SK-N-SH (cell line): ENCODE results near the gene XPOT. TPM values are rescaled to one million over a fixed set of nuclear protein-coding genes. Genes with fewer than 3 reads are reported as not detected.

Experiments
- CTCF ChIA-PET: fragments of 300-600, 350-600 bp; formaldehyde crosslinking; extraction: SDS; loops from one replicate; lab custom pipeline; 2021; lab: Yijun Ruan, JAX
- POLR2A ChIA-PET: fragments of 350-600 bp; sonication (Branson Sonifier 250); formaldehyde crosslinking; extraction: SDS; loops from one replicate; lab custom pipeline; 2020; ENCODE audit warnings: antibody characterized with exemption, inconsistent platforms; lab: Yijun Ruan, JAX
- DNase-seq: peaks from one replicate; pipeline ENCODE4 v3.0.0; 2012
- H2AFZ ChIP-seq: fragments of 200-600 bp; sonication (generic); 2 replicates; pipeline ENCODE4 v1.8.1; 2016; ENCODE audit warnings: antibody characterized with exemption, mild to moderate bottlenecking, low read depth
- H3F3A ChIP-seq: fragments of 200-600 bp; sonication (generic); replicated peaks from 2 replicates; pipeline ENCODE3; 2016; ENCODE audit warnings: antibody characterized with exemption, mild to moderate bottlenecking; ENCODE audit not compliant: insufficient read depth
- H3K27ac ChIP-seq, 2 experiments: fragments of 200-500 bp in 1 of 2; fragments of 200-600 bp in 1 of 2; sonication (Bioruptor generic) in 1 of 2; sonication (generic), shearing (Covaris generic) in 1 of 2; 2 replicates each; pipeline versions ENCODE4 v1.5.1 to v1.6.1; 2014 to 2016; ENCODE audit warnings: low read depth in 2 of 2, inconsistent platforms in 1 of 2, low read length in 1 of 2, mild to moderate bottlenecking in 1 of 2, mixed read lengths in 1 of 2
- H3K27me3 ChIP-seq: fragments of 200-600 bp; sonication (generic), shearing (Covaris generic); 2 replicates; pipeline ENCODE4 v1.6.1; 2016; ENCODE audit warnings: mixed run types; ENCODE audit not compliant: insufficient read depth
- H3K36me3 ChIP-seq, 2 experiments: fragments of 200-500 bp in 1 of 2; fragments of 200-600 bp in 1 of 2; sonication (Bioruptor generic) in 1 of 2; sonication (generic) in 1 of 2; replicated peaks in 1 of 2; 2 replicates each; pipeline versions ENCODE3 to v1.5.1; 2014 to 2016; ENCODE audit warnings: low read length in 1 of 2, mild to moderate bottlenecking in 1 of 2; ENCODE audit not compliant: insufficient read depth in 2 of 2, control insufficient read depth in 1 of 2
- H3K4me1 ChIP-seq, 2 experiments: fragments of 200-500 bp in 1 of 2; fragments of 200-600 bp in 1 of 2; sonication (Bioruptor generic) in 1 of 2; sonication (generic), shearing (Covaris generic) in 1 of 2; 2 replicates each; pipeline versions ENCODE4 v1.5.1 to v1.6.1; 2014 to 2016; ENCODE audit warnings: low read depth in 1 of 2, low read length in 1 of 2, mixed run types in 1 of 2; ENCODE audit not compliant: insufficient read depth in 2 of 2, control insufficient read depth in 1 of 2
- H3K4me2 ChIP-seq: fragments of 200-600 bp; sonication (generic), shearing (Covaris generic); 2 replicates; pipeline ENCODE4 v1.6.1; 2017; ENCODE audit warnings: mixed run types
- H3K4me3 ChIP-seq, 2 experiments: fragments of 200-500 bp in 1 of 2; fragments of 200-600 bp in 1 of 2; sonication (Bioruptor generic) in 1 of 2; sonication (generic), shearing (Covaris generic) in 1 of 2; 2 replicates each; pipeline versions ENCODE4 v1.5.1 to v1.8.1; 2014 to 2016; ENCODE audit warnings: low read depth in 2 of 2, inconsistent platforms in 1 of 2, low read length in 1 of 2, mild to moderate bottlenecking in 1 of 2, mixed read lengths in 1 of 2, moderate library complexity in 1 of 2
- H3K79me2 ChIP-seq: fragments of 200-600 bp; sonication (generic); 2 replicates; pipeline ENCODE4 v1.8.1; 2017; ENCODE audit warnings: mild to moderate bottlenecking; ENCODE audit not compliant: insufficient read depth
- H3K9ac ChIP-seq: fragments of 200-600 bp; sonication (generic); 2 replicates; pipeline ENCODE4 v1.6.1; 2017; ENCODE audit warnings: mixed run types
- H3K9me2 ChIP-seq: fragments of 200-600 bp; sonication (generic); 2 replicates; pipeline ENCODE4 v1.6.1; 2017; ENCODE audit warnings: mixed run types
- H3K9me3 ChIP-seq: fragments of 200-600 bp; sonication (generic); 2 replicates; pipeline ENCODE4 v1.6.1; 2017; ENCODE audit warnings: mixed run types, mild to moderate bottlenecking, moderate library complexity
- H4K20me1 ChIP-seq: fragments of 200-600 bp; sonication (generic); 2 replicates; pipeline ENCODE4 v1.6.1; 2017; ENCODE audit warnings: mild to moderate bottlenecking, mixed run types; ENCODE audit not compliant: insufficient read depth
- CHD2 ChIP-seq: fragments of 150-350 bp; IDR thresholded peaks from 2 replicates; pipeline ENCODE4 v1.6.1; 2018; ENCODE audit warnings: low read length; ENCODE audit not compliant: partially characterized antibody
- ELF1 ChIP-seq: IDR thresholded peaks from 2 replicates; pipeline ENCODE4 v1.4.0; 2012
- EP300 ChIP-seq, 2 experiments: IDR thresholded peaks; 2 replicates each; pipeline versions ENCODE4 v1.4.0 to v1.6.1; 2012; ENCODE audit warnings: borderline replicate concordance in 1 of 2, low read depth in 1 of 2, low read length in 1 of 2
- EZH2phosphoT487 ChIP-seq: fragments of 200-600 bp; sonication (generic); IDR thresholded peaks from 2 replicates; pipeline ENCODE4 v1.6.1; 2017; ENCODE audit warnings: low read depth, mixed run types, mild to moderate bottlenecking, antibody characterized with exemption, moderate library complexity, borderline replicate concordance
- FOSL2 ChIP-seq: IDR thresholded peaks from 2 replicates; pipeline ENCODE4 v1.4.0; 2012; ENCODE audit warnings: low read depth, mild to moderate bottlenecking, moderate library complexity, borderline replicate concordance
- FOXJ3 ChIP-seq: sonication (generic); formaldehyde crosslinking; IDR thresholded peaks from 2 replicates; pipeline ENCODE4 v1.5.1; 2020; ENCODE audit warnings: mild to moderate bottlenecking, missing genetic modification reagents
- GABPA ChIP-seq: IDR thresholded peaks from 2 replicates; pipeline ENCODE4 v1.4.0; 2012; ENCODE audit warnings: low read depth, mild to moderate bottlenecking
- MEF2A ChIP-seq: IDR thresholded peaks from 2 replicates; pipeline ENCODE4 v1.4.0; 2012; ENCODE audit warnings: low read depth, borderline replicate concordance
- NFIC ChIP-seq: IDR thresholded peaks from 2 replicates; pipeline ENCODE4 v1.4.0; 2012; ENCODE audit warnings: borderline replicate concordance
- POLR2AphosphoS5 ChIP-seq: IDR thresholded peaks from 2 replicates; pipeline ENCODE4 v1.6.1; 2012; ENCODE audit warnings: low read depth, low read length
- RAD21 ChIP-seq: IDR thresholded peaks from 2 replicates; pipeline ENCODE4 v1.6.1; 2012; ENCODE audit warnings: mild to moderate bottlenecking, low read length
- RFX5 ChIP-seq: IDR thresholded peaks from 2 replicates; pipeline ENCODE4 v1.6.1; 2012; ENCODE audit warnings: mild to moderate bottlenecking, improper control_type of control experiment, low read length
- RXRA ChIP-seq: IDR thresholded peaks from 2 replicates; pipeline ENCODE4 v1.4.0; 2012; ENCODE audit warnings: low read depth, mild to moderate bottlenecking, borderline replicate concordance
- TCF12 ChIP-seq: IDR thresholded peaks from 2 replicates; pipeline ENCODE4 v1.4.0; 2012
- WGBS: methylation state at CpG from one replicate; pipeline ENCODE4 v1.1.6; 2017; ENCODE audit warnings: low lambda C conversion rate; 5-methylcytosine and 5-hydroxymethylcytosine counted together
- polyA plus RNA-seq, 3 experiments: library from polyadenylated mRNA; depleted of rRNA; stranded (reverse); fragments of >200 nt; gene quantifications; 2 replicates each; pipeline ENCODE4 v1.2.3, GENCODE V29; 2012
- TF ChIP-seq, protein P1 (sequence below): fragments of 150-350 bp; IDR thresholded peaks from 2 replicates; pipeline ENCODE4 v1.6.1; 2017; ENCODE audit warnings: antibody characterized with exemption, low read length, low read depth, borderline replicate concordance
- TF ChIP-seq, protein P2 (sequence below): fragments of 200-600 bp; sonication (generic); IDR thresholded peaks from 2 replicates; pipeline ENCODE4 v1.6.1; 2017; ENCODE audit warnings: antibody characterized with exemption, mild to moderate bottlenecking, moderate library complexity
- TF ChIP-seq, protein P3 (sequence below): IDR thresholded peaks from 2 replicates; pipeline ENCODE4 v1.4.0; 2012; ENCODE audit warnings: low read depth, borderline replicate concordance
- TF ChIP-seq, protein P4 (sequence below): IDR thresholded peaks from 2 replicates; pipeline ENCODE4 v1.6.1; 2012; ENCODE audit warnings: mild to moderate bottlenecking, low read depth, low read length, moderate library complexity
- TF ChIP-seq, protein P5 (sequence below): IDR thresholded peaks from 2 replicates; pipeline ENCODE4 v1.4.0; 2012; ENCODE audit warnings: low read depth

Gene XPOT
- polyA plus RNA-seq, 1 of the 3 experiments (the other 2 are of a cell fraction) = 25.6 TPM

DNA sequence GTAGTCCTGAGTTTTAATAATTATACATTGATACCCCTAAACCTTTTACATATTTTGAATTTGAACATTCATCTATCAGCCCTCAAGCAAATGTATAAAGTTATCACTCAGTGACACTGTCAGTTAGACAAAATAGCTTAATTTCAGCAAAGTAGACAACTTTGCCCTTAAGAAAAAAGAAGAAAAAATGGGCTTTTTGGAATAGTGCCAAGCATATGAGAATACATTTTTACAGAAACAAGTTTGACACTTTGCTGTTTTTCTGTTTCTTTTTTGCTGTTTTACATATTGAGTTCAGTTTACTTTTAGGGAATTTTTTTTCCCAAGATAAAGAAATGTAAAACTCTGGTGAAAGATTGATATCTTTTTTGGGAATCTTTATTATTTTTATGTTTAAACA lies 62.0 kb downstream of the XPOT start:
- CTCF ChIA-PET = no interaction called here
- H3K79me2 ChIP-seq = peaks cover 41% of the 10 kb centered on the region
- H3K27ac ChIP-seq = no peak overlapping the region
- no peaks in the 10 kb centered on the region for H4K20me1 ChIP-seq
- POLR2A ChIA-PET = no interaction called here
- H2AFZ ChIP-seq = no peak overlapping the region
- H3K9me3 ChIP-seq = no peaks in the 10 kb centered on the region
- TF ChIP-seq ELF1 (no peak), EP300 (IDR thresholded peaks at IDR 0.05; ENCODE audit: borderline replicate concordance in 1 of 2, low read depth in 1 of 2, low read length in 1 of 2) (no peak), FOSL2 (no peak), NFIC (no peak), EZH2phosphoT487 (no peak)
- TF ChIP-seq, protein P1, sequence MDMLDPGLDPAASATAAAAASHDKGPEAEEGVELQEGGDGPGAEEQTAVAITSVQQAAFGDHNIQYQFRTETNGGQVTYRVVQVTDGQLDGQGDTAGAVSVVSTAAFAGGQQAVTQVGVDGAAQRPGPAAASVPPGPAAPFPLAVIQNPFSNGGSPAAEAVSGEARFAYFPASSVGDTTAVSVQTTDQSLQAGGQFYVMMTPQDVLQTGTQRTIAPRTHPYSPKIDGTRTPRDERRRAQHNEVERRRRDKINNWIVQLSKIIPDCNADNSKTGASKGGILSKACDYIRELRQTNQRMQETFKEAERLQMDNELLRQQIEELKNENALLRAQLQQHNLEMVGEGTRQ = no peak
- TF ChIP-seq, protein P2, sequence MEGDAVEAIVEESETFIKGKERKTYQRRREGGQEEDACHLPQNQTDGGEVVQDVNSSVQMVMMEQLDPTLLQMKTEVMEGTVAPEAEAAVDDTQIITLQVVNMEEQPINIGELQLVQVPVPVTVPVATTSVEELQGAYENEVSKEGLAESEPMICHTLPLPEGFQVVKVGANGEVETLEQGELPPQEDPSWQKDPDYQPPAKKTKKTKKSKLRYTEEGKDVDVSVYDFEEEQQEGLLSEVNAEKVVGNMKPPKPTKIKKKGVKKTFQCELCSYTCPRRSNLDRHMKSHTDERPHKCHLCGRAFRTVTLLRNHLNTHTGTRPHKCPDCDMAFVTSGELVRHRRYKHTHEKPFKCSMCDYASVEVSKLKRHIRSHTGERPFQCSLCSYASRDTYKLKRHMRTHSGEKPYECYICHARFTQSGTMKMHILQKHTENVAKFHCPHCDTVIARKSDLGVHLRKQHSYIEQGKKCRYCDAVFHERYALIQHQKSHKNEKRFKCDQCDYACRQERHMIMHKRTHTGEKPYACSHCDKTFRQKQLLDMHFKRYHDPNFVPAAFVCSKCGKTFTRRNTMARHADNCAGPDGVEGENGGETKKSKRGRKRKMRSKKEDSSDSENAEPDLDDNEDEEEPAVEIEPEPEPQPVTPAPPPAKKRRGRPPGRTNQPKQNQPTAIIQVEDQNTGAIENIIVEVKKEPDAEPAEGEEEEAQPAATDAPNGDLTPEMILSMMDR = no peak
- H3K9me2 ChIP-seq = no peaks in the 10 kb centered on the region
- no peak overlapping the region for H3K9ac ChIP-seq
- peaks cover 8% of the 10 kb centered on the region for H3F3A ChIP-seq
- no peak overlapping the region for H3K4me2 ChIP-seq
- H3K36me3 ChIP-seq = peaks cover 66 to 71% of the 10 kb centered on the region in 2 experiments
- no peaks in the 10 kb centered on the region for H3K27me3 ChIP-seq
- no peak for DNase-seq
- no peak overlapping the region for H3K4me3 ChIP-seq
- peaks cover 2 to 5% of the 10 kb centered on the region in 2 experiments; a peak in 1 of 4 replicates for H3K4me1 ChIP-seq

DNA sequence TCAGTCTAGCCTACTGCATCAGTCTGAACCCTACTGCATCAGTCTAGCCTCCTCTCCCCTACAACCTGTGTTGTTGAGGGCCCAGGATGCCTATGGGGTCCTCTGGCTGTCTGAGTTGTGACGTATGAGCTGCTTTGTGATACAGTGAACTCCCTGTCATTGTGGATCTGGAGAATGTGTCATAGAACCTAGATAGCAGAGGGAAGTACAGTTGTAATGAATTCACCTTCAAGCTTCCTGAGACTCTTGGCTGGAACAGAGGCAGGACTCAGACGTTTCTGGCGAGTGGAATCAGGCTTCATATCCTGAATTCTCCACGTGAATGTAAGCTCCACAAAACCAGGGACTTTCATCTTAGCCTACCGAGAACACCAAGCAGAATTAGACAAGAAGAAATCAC lies 64.8 kb downstream of the XPOT start:
- no peak overlapping the region for H3K27ac ChIP-seq
- H3K9me2 ChIP-seq = no peaks in the 10 kb centered on the region
- peaks cover 3% of the 10 kb centered on the region for H3F3A ChIP-seq
- WGBS = 73% methylated on average over 5 of the region's 5 CpGs
- no peak overlapping the region for H2AFZ ChIP-seq
- H3K4me3 ChIP-seq = no peak overlapping the region
- peaks cover 71 to 78% of the 10 kb centered on the region in 2 experiments for H3K36me3 ChIP-seq
- H3K4me1 ChIP-seq = 0 out of 4 replicates have a peak, but pooled peaks cover 0 to 2% of the 10 kb centered on the region in 2 experiments
- no peak for DNase-seq
- POLR2A ChIA-PET = interaction anchor here (1.2 kb wide), 1 partner anchor 75 kb away, joined by 3 read pairs; no protein-coding TSS in a partner anchor
- H3K4me2 ChIP-seq = no peak overlapping the region
- H3K79me2 ChIP-seq = peaks cover 31% of the 10 kb centered on the region; the same call in 1 of the 2 replicates
- H3K9ac ChIP-seq = no peak overlapping the region
- H3K27me3 ChIP-seq = no peaks in the 10 kb centered on the region
- CTCF ChIA-PET = interaction anchor here (0.6 to 1.6 kb wide), 4 partner anchors 9 to 229 kb away, joined by 3 to 4 read pairs (median 3); no protein-coding TSS in a partner anchor
- no peaks in the 10 kb centered on the region for H3K9me3 ChIP-seq
- H4K20me1 ChIP-seq = no peaks in the 10 kb centered on the region
- no peak for TF ChIP-seq RXRA
- TF ChIP-seq, protein P1 = no peak
- TF ChIP-seq GABPA = no peak
- TF ChIP-seq, protein P3, sequence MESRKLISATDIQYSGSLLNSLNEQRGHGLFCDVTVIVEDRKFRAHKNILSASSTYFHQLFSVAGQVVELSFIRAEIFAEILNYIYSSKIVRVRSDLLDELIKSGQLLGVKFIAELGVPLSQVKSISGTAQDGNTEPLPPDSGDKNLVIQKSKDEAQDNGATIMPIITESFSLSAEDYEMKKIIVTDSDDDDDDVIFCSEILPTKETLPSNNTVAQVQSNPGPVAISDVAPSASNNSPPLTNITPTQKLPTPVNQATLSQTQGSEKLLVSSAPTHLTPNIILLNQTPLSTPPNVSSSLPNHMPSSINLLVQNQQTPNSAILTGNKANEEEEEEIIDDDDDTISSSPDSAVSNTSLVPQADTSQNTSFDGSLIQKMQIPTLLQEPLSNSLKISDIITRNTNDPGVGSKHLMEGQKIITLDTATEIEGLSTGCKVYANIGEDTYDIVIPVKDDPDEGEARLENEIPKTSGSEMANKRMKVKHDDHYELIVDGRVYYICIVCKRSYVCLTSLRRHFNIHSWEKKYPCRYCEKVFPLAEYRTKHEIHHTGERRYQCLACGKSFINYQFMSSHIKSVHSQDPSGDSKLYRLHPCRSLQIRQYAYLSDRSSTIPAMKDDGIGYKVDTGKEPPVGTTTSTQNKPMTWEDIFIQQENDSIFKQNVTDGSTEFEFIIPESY = no peak
- TF ChIP-seq TCF12 = no peak
- TF ChIP-seq RFX5 = no peak
- TF ChIP-seq, protein P4, sequence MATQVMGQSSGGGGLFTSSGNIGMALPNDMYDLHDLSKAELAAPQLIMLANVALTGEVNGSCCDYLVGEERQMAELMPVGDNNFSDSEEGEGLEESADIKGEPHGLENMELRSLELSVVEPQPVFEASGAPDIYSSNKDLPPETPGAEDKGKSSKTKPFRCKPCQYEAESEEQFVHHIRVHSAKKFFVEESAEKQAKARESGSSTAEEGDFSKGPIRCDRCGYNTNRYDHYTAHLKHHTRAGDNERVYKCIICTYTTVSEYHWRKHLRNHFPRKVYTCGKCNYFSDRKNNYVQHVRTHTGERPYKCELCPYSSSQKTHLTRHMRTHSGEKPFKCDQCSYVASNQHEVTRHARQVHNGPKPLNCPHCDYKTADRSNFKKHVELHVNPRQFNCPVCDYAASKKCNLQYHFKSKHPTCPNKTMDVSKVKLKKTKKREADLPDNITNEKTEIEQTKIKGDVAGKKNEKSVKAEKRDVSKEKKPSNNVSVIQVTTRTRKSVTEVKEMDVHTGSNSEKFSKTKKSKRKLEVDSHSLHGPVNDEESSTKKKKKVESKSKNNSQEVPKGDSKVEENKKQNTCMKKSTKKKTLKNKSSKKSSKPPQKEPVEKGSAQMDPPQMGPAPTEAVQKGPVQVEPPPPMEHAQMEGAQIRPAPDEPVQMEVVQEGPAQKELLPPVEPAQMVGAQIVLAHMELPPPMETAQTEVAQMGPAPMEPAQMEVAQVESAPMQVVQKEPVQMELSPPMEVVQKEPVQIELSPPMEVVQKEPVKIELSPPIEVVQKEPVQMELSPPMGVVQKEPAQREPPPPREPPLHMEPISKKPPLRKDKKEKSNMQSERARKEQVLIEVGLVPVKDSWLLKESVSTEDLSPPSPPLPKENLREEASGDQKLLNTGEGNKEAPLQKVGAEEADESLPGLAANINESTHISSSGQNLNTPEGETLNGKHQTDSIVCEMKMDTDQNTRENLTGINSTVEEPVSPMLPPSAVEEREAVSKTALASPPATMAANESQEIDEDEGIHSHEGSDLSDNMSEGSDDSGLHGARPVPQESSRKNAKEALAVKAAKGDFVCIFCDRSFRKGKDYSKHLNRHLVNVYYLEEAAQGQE = no peak
- no peak for TF ChIP-seq MEF2A
- no peak for TF ChIP-seq CHD2
- no peak for TF ChIP-seq FOXJ3 (CRISPR knock-in tag)
- TF ChIP-seq, protein P5, sequence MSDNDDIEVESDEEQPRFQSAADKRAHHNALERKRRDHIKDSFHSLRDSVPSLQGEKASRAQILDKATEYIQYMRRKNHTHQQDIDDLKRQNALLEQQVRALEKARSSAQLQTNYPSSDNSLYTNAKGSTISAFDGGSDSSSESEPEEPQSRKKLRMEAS = no peak
- TF ChIP-seq POLR2AphosphoS5 = no peak
- no peak for TF ChIP-seq RAD21
